Adrenal gland (tissue), 12 donors: ENCODE measurements around the gene NAP1L4. TPM values are rescaled to one million over a fixed set of nuclear protein-coding genes. Genes with fewer than 3 reads are reported as not detected.

Experiments
- DNase-seq, 7 donors: peaks; one replicate each; pipeline ENCODE4 v3.0.0-alpha.2; 2019 to 2020
- H3K27ac ChIP-seq, 5 donors: fragments of 200-600 bp; sonication (generic) in 4 of 5; 1 replicate in 3 of 5; 2 replicates in 2 of 5; pipeline versions ENCODE4 v1.5.1 to v1.8.0; 2016 to 2020; ENCODE audit warnings: mild to moderate bottlenecking in 1 of 5
- H3K27me3 ChIP-seq: fragments of 200-600 bp; 2 replicates; pipeline ENCODE4 v1.8.0; 2021
- H3K36me3 ChIP-seq, 2 donors: fragments of 200-600 bp; replicated peaks in 1 of 2; 1 replicate in 1 of 2; 2 replicates in 1 of 2; pipeline versions ENCODE4 v1.5.1 to v1.8.0; 2018 to 2022
- H3K4me1 ChIP-seq, 2 donors: fragments of 200-600 bp; replicated peaks in 1 of 2; 1 replicate in 1 of 2; 2 replicates in 1 of 2; pipeline versions ENCODE4 v1.5.1 to v1.8.0; 2018 to 2021
- H3K4me3 ChIP-seq, 4 donors: fragments of 200-600 bp; sonication (generic) in 3 of 4; one replicate each; pipeline ENCODE4 v1.5.1; 2016 to 2018
- H3K9me3 ChIP-seq, 3 donors: fragments of 200-600 bp; sonication (generic) in 1 of 3; replicated peaks in 1 of 3; 1 replicate in 2 of 3; 2 replicates in 1 of 3; pipeline versions ENCODE4 v1.5.1 to v1.8.0; 2016 to 2021
- CTCF ChIP-seq, 6 experiments: fragments of 450-650 bp in 4 of 6; fragments of 200-600 bp in 2 of 6; sonication (generic) in 1 of 6; IDR thresholded peaks; 1 replicate in 5 of 6; 2 replicates in 1 of 6; pipeline versions ENCODE4 v1.5.1 to v1.8.0; 2016 to 2021; ENCODE audit warnings: antibody characterized with exemption in 6 of 6, mild to moderate bottlenecking in 2 of 6, moderate library complexity in 1 of 6
- POLR2A ChIP-seq, 2 donors: fragments of 450-650 bp; IDR thresholded peaks; one replicate each; pipeline ENCODE4 v1.6.1; 2017; ENCODE audit warnings: antibody characterized with exemption in 2 of 2, mild to moderate bottlenecking in 2 of 2, moderate library complexity in 1 of 2
- WGBS, 4 donors: extraction: QIAGEN DNeasy Blood & Tissue Kit in 2 of 4; methylation state at CpG; one replicate each; pipeline versions ENCODE4 v1.1.5 to v1.1.7; 2013 to 2017; 5-methylcytosine and 5-hydroxymethylcytosine counted together
- intact Hi-C, 2 donors: fragments of 100-400 bp; cut with DNase I; formaldehyde crosslinking; loops; one replicate each; pipeline versions ENCODE4 v1.14.1 to v1.15.0; 2022 to 2023
- polyA plus RNA-seq, 3 donors: library from polyadenylated mRNA; stranded (reverse); fragments of 200-250 nt in 2 of 3; fragments of 350-450 nt in 1 of 3; fragmentation: Illumina TruSeq in 1 of 3; extraction: RNeasy Lipid Tissue Mini Kit (QIAGEN cat#74804) in 1 of 3; gene quantifications; one replicate each; pipeline ENCODE4 v1.2.3, GENCODE V29; 2013 to 2014
- total RNA-seq, 9 donors: library from RNA; depleted of rRNA in 4 of 9; stranded (reverse); fragments of >200 nt in 4 of 9; fragments of 120-200 nt in 1 of 9; fragmentation: NEBNext Ultra II Directional in 1 of 9; extraction: Animal tissue kit (Norgen Biotek cat#: 25700) in 1 of 9; gene quantifications; one replicate each; pipeline versions ENCODE4 v1.1.0 to v1.2.4, GENCODE V29; 2013 to 2023
- donor health status: healthy with polysubstance abuse.
- donor health status: Bipolar disorder and iron deficiency.
- donor health status: DM: yes; HTN: yes; CAD: no.
- donor health status: DM: no; HTN: no; CAD: no.
- donor health status: DM: no; HTN: no; CAD: no.
- donor health status: DM: yes; HTN: yes; CAD: no.

Gene NAP1L4
- total and polyA plus RNA-seq, 12 donors = 39.7 to 128 (median 79.9) TPM

GRCh38 chr11:2974272-2974671 lies 17.9 kb downstream of the NAP1L4 start:
- no peaks in the 10 kb centered on the region for H3K9me3 ChIP-seq
- H3K27me3 ChIP-seq = no peaks in the 10 kb centered on the region
- H3K4me1 ChIP-seq = no peaks in the 10 kb centered on the region
- 91 to 100% (median 96%) methylated on average over 3 of the region's 3 CpGs for WGBS, 4 donors
- TF ChIP-seq CTCF (IDR thresholded peaks at IDR 0.05) (no peak), POLR2A (IDR thresholded peaks at IDR 0.05) (no peak)
- DNase-seq = no peak
- H3K27ac ChIP-seq = no peak overlapping the region
- no peak overlapping the region for H3K4me3 ChIP-seq
- intact Hi-C loops = no loop called here
- H3K36me3 ChIP-seq = peaks cover 0 to 73% of the 10 kb centered on the region in 2 donors

GRCh38 chr11:2968341-2968900 lies 23.7 kb downstream of the NAP1L4 start:
- no peak overlapping the region for H3K4me3 ChIP-seq
- DNase-seq = no peak
- peaks cover 0 to 96% of the 10 kb centered on the region in 2 donors for H3K36me3 ChIP-seq
- no peak overlapping the region for H3K27ac ChIP-seq
- 75 to 84% (median 80%) methylated on average over 6 of the region's 6 CpGs for WGBS, 4 donors
- H3K27me3 ChIP-seq = no peaks in the 10 kb centered on the region
- H3K9me3 ChIP-seq = no peaks in the 10 kb centered on the region
- H3K4me1 ChIP-seq = no peaks in the 10 kb centered on the region
- no peak for TF ChIP-seq POLR2A (IDR thresholded peaks at IDR 0.05)
- TF ChIP-seq CTCF (IDR thresholded peaks at IDR 0.05) = no peak
- intact Hi-C loops = no loop called here

GRCh38 chr11:2964782-2965181 lies 27.3 kb downstream of the NAP1L4 start:
- WGBS, 4 donors = 73 to 87% (median 80%) methylated on average over 4 of the region's 4 CpGs
- no peak for DNase-seq
- Histone ChIP-seq H3K36me3 (peaks cover 0 to 77% of the 10 kb centered on the region in 2 donors), H3K9me3 (no peaks in the 10 kb centered on the region), H3K27me3 (no peaks in the 10 kb centered on the region), H3K4me1 (no peaks in the 10 kb centered on the region), H3K4me3 (no peak overlapping the region), H3K27ac (no peak overlapping the region)
- intact Hi-C loops = no loop called here
- TF ChIP-seq POLR2A (IDR thresholded peaks at IDR 0.05) (no peak), CTCF (IDR thresholded peaks at IDR 0.05) (no peak)

- Histone ChIP-seq H3K4me3 (no peak overlapping the region), H3K27me3 (no peaks in the 10 kb centered on the region), H3K4me1 (no peaks in the 10 kb centered on the region), H3K27ac (no peak overlapping the region), H3K9me3 (no peaks in the 10 kb centered on the region), H3K36me3 (peaks cover 0 to 77% of the 10 kb centered on the region in 2 donors)
- WGBS, 4 donors = 92 to 98% (median 95%) methylated on average over 6 of the region's 6 CpGs
- TF ChIP-seq POLR2A (IDR thresholded peaks at IDR 0.05) (no peak), CTCF (IDR thresholded peaks at IDR 0.05) (no peak)
- intact Hi-C loops = no loop called here
- no peak for DNase-seq
Observed at GRCh38 chr11:2963761-2964160, 28.4 kb downstream of the NAP1L4 start.
